ENCODE results near the gene HOXB8.

GRCh38 chr17:48610282-48611211, 4.5 kb downstream of the HOXB8 start, which contains the start of gene HOXB7:
- TF ChIP-seq CTCF (conservative IDR thresholded peaks at IDR 0.05) (no peak), EZH2 (IDR thresholded peaks at IDR 0.05; ENCODE audit: low read depth) (no peak)
